Measurements from ENCODE around the gene EP400. TPM values are rescaled to one million over a fixed set of nuclear protein-coding genes. Genes with fewer than 3 reads are reported as not detected.
"Not testable (repeated sequence)": the region's sequence is repeated elsewhere in the genome, so short reads cannot be mapped to it uniquely, and the experiment has no call there.

EP400 gene
- total and polyA plus RNA-seq, 12 donors: 11.5 to 43.2 (median 28.8) TPM

- intact Hi-C loops (cut with DNase I): no loop called here
- H3K4me1 ChIP-seq (replicated peaks in 1 of 2): peaks cover 12 to 32% of the 10 kb centered on the region in 2 donors
- DNase-seq: peak in 6 of 7 donors; percentile 37 to 61 (median 43)
- peak overlapping the region; percentile 64 to 89 (median 81) for H3K27ac ChIP-seq
- no peaks in the 10 kb centered on the region for H3K9me3 ChIP-seq (replicated peaks in 1 of 3)
- 0 to 4% (median 1%) methylated on average over 16 to 79 of the region's 79 CpGs for WGBS, 4 donors
- no peaks in the 10 kb centered on the region for H3K36me3 ChIP-seq (replicated peaks in 1 of 2)
- H3K27me3 ChIP-seq: no peaks in the 10 kb centered on the region
- H3K4me3 ChIP-seq: peak overlapping the region; percentile 19 to 93 (median 87)
- peak in 1 of 2 donors; percentile 5 for TF ChIP-seq POLR2A (IDR thresholded peaks at IDR 0.05)
- TF ChIP-seq, protein P1, sequence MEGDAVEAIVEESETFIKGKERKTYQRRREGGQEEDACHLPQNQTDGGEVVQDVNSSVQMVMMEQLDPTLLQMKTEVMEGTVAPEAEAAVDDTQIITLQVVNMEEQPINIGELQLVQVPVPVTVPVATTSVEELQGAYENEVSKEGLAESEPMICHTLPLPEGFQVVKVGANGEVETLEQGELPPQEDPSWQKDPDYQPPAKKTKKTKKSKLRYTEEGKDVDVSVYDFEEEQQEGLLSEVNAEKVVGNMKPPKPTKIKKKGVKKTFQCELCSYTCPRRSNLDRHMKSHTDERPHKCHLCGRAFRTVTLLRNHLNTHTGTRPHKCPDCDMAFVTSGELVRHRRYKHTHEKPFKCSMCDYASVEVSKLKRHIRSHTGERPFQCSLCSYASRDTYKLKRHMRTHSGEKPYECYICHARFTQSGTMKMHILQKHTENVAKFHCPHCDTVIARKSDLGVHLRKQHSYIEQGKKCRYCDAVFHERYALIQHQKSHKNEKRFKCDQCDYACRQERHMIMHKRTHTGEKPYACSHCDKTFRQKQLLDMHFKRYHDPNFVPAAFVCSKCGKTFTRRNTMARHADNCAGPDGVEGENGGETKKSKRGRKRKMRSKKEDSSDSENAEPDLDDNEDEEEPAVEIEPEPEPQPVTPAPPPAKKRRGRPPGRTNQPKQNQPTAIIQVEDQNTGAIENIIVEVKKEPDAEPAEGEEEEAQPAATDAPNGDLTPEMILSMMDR (IDR thresholded peaks at IDR 0.05): no peak
These were observed 606 bp downstream of the EP400 start for GRCh38 chr12:131950182-131950913.

DNA sequence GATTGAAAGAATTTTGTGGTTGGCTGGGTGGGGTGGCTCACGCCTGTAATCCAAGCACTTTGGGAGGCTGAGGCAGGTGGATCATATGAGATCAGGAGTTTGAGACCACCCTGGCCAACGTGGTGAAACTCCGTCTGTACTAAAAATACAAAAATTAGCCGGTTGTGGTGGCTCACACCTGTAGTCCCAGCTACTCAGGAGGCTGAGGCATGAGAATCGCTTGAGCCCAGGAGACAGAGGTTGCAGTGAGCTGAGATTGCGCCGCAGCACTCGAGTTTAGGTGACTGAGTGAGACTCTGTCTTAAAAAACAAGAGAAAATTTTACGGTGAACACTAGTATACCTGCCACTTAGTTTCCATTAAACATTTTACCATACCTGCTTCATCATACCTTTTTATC, 4.1 kb downstream of the EP400 start:
- DNase-seq; H3K9me3 ChIP-seq (replicated peaks in 1 of 3); H3K27me3 ChIP-seq; H3K4me3 ChIP-seq; H3K36me3 ChIP-seq (replicated peaks in 1 of 2); H3K27ac ChIP-seq; intact Hi-C loops (cut with DNase I): not testable (repeated sequence)
- H3K4me1 ChIP-seq (replicated peaks in 1 of 2): peaks cover 24 to 48% of the 10 kb centered on the region in 2 donors
- 93 to 98% (median 94%) methylated on average over 9 of the region's 9 CpGs for WGBS, 4 donors

DNA sequence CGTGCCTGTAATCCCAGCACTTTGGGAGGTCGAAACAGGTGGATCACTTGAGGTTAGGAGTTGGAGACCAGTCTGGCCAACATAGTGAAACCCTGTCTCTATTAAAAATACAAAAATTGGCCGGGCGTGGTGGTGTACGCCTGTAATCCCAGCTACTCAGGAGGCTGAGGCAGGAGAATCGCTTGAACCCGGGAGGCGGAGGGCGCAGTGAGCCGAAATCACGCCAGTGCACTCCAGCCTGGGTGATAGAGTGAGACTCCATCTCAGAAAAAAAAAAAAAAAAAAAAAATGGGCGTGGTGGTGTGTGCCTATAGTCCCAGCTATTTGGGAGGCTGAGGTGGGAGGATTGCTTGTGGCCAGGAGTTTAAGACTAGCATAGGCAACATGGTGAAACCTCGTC, 4.7 kb downstream of the EP400 start:
- H3K4me1 ChIP-seq (replicated peaks in 1 of 2): peaks cover 24 to 48% of the 10 kb centered on the region in 2 donors
- H3K27me3 ChIP-seq; H3K9me3 ChIP-seq (replicated peaks in 1 of 3); H3K27ac ChIP-seq; H3K4me3 ChIP-seq; H3K36me3 ChIP-seq (replicated peaks in 1 of 2); intact Hi-C loops (cut with DNase I); DNase-seq: not testable (repeated sequence)
- WGBS, 4 donors: 89 to 95% (median 93%) methylated on average over 11 to 13 of the region's 13 CpGs

DNA sequence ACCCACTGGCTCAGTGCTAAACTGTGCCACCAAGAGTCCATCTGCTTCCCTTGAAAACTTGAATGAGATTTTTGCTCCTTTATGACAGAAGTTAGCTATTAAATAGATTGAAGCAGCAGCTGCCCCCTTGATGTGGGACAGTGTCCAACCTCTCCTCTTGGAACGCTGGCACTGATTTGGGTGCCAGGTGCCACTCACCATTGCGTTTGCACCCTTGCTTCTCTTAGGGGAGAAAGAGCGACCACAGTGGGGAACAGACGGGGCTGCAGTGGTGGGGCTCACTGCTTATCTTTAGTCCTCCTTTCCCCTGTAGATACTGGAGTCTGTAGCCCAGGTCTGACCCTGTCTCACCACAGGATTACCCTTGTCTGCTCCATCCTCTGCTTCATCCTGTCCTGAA, 9.4 kb downstream of the EP400 start:
- Histone ChIP-seq H3K27me3 (no peaks in the 10 kb centered on the region), H3K4me3 (no peak overlapping the region), H3K27ac (peak overlapping the region in 1 of 5 donors; percentile 12), H3K4me1 (replicated peaks in 1 of 2) (peaks cover 25 to 53% of the 10 kb centered on the region in 2 donors), H3K36me3 (replicated peaks in 1 of 2) (peaks cover 0 to 11% of the 10 kb centered on the region in 2 donors), H3K9me3 (replicated peaks in 1 of 3) (no peaks in the 10 kb centered on the region)
- WGBS, 4 donors: 78 to 90% (median 85%) methylated on average over 4 of the region's 4 CpGs
- no peak for DNase-seq
- intact Hi-C loops (cut with DNase I): no loop called here
- TF ChIP-seq, protein P1 (IDR thresholded peaks at IDR 0.05): no peak
- TF ChIP-seq POLR2A (IDR thresholded peaks at IDR 0.05): no peak

DNA sequence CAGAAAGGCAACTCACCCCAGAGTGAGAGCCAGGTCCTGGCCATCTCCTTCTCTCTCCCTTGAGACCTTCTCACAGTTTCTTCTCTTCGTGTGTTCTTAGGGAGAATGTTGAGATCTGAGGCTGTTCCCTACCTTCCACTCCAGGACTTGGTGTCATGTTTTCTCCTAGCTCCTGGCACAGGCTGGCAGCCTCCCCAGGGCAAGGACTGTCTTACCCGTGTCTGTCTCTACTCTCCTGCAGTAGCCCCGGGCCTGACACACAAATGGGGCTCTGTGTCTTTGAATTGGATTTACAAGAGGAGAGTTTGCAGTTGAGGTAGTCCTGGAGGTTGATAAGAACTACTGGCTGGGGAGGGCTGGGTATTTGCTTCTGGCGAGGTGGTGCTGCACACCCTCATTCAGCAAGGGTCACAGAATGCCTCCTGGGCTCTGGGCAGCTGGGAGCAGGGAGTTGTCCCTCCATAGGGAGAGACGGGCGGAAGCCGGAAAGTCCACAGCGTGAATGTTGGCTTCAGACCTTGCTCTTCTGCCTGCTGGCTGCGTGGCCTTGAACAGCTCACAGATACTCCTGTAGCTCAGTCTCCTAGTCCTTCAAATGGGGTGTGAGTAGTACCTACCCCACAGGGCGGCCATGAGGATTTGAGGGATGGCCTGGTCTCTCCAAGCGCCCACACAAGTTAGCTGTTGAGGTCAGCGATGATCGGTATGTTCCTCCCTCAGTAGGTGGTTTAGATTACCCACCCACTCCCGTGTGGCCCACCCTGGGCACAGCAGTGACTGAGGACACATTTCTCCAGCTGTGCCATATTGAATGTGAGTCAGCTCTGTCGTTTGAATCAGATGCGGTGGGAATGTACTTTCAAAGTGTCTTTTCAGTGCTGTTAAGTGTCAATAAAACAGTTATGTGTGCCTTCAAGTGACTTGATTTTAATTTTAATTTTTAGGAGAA, 10.2 kb downstream of the EP400 start:
- WGBS, 4 donors: 42 to 57% (median 47%) methylated on average over 7 to 16 of the region's 16 CpGs
- Histone ChIP-seq H3K4me1 (replicated peaks in 1 of 2) (peaks cover 25 to 61% of the 10 kb centered on the region in 2 donors), H3K9me3 (replicated peaks in 1 of 3) (no peaks in the 10 kb centered on the region), H3K4me3 (no peak overlapping the region), H3K36me3 (replicated peaks in 1 of 2) (peaks cover 0 to 11% of the 10 kb centered on the region in 2 donors), H3K27me3 (no peaks in the 10 kb centered on the region), H3K27ac (peak overlapping the region in 2 of 5 donors; percentile 59 to 68)
- TF ChIP-seq, protein P1 (IDR thresholded peaks at IDR 0.05): no peak
- no peak for TF ChIP-seq POLR2A (IDR thresholded peaks at IDR 0.05)
- intact Hi-C loops (cut with DNase I): no loop called here
- peak; percentile 38 to 78 (median 64) for DNase-seq

DNA sequence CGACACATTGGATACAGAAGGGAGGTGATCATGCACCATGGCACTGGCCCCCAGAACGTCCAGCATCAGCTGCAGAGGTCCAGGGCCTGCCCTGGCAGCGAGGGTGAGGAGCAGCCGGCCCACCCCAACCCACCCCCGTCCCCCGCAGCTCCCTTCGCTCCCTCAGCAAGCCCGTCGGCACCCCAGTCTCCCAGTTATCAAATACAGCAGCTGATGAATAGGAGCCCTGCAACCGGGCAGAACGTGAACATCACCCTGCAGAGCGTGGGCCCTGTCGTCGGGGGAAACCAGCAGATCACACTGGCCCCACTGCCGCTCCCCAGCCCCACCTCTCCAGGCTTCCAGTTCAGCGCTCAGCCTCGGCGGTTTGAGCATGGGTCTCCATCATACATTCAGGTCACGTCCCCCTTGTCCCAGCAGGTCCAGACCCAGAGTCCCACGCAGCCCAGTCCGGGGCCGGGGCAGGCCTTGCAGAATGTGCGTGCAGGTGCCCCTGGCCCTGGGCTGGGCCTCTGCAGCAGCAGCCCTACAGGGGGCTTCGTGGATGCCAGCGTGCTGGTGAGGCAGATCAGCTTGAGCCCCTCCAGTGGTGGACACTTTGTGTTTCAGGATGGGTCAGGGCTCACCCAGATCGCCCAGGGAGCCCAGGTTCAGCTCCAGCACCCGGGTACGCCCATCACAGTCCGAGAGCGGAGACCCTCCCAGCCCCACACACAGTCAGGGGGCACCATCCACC, 11.0 kb downstream of the EP400 start:
- H3K4me3 ChIP-seq; H3K9me3 ChIP-seq (replicated peaks in 1 of 3); H3K27me3 ChIP-seq; intact Hi-C loops (cut with DNase I); DNase-seq: not testable (repeated sequence)
- Histone ChIP-seq H3K4me1 (replicated peaks in 1 of 2) (peaks cover 24 to 66% of the 10 kb centered on the region in 2 donors), H3K27ac (peak overlapping the region in 1 of 5 donors; percentile 59), H3K36me3 (replicated peaks in 1 of 2) (peaks cover 0 to 11% of the 10 kb centered on the region in 2 donors)
- 70 to 94% (median 89%) methylated on average over 4 to 20 of the region's 30 CpGs for WGBS, 4 donors

DNA sequence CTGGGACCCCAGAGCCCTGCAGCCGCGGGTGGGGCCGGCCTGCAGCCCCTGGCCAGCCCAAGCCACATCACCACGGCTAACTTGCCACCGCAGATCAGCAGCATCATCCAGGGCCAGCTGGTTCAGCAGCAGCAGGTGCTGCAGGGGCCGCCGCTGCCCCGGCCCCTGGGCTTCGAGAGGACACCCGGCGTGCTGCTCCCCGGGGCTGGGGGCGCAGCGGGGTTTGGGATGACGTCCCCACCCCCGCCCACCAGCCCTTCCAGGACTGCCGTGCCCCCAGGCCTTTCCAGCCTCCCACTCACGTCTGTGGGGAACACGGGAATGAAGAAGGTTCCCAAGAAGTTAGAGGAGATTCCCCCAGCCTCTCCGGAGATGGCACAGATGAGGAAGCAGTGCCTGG, 11.6 kb downstream of the EP400 start:
- DNase-seq; H3K9me3 ChIP-seq (replicated peaks in 1 of 3); H3K4me3 ChIP-seq; H3K27me3 ChIP-seq; intact Hi-C loops (cut with DNase I); H3K27ac ChIP-seq: not testable (repeated sequence)
- WGBS, 4 donors: 75 to 100% (median 91%) methylated on average over 1 to 9 of the region's 20 CpGs; no CpG with 5 or more reads in 1 of the 4 donors
- peaks cover 0 to 11% of the 10 kb centered on the region in 2 donors for H3K36me3 ChIP-seq (replicated peaks in 1 of 2)
- H3K4me1 ChIP-seq (replicated peaks in 1 of 2): peaks cover 20 to 60% of the 10 kb centered on the region in 2 donors

All from adrenal gland (tissue), 12 donors.